Activated T-helper 1 cell treated with anti-CD3 and anti-CD28 coated beads, Interleukin-2, amount 50 U/mL, for 16 hours (primary cell): ENCODE measurements around the gene ZDHHC21.

Experiments used
- DNase-seq, 2 donors: peaks; one replicate each; pipeline ENCODE4 v3.0.0-alpha.2; 2020; ENCODE audit warnings: low read depth in 1 of 2, low spot score in 1 of 2

The ZDHHC21 gene

GRCh38 chr9:14618836-14619420 lies 74.3 kb downstream of the ZDHHC21 start:
- no peak for DNase-seq

GRCh38 chr9:14616188-14616982 lies 76.8 kb downstream of the ZDHHC21 start:
- DNase-seq = no peak

GRCh38 chr9:14608540-14608939 lies 84.7 kb downstream of the ZDHHC21 start:
- no peak for DNase-seq

GRCh38 chr9:14597171-14597799 lies 95.9 kb downstream of the ZDHHC21 start:
- no peak for DNase-seq

GRCh38 chr9:14593406-14593805 lies 99.8 kb downstream of the ZDHHC21 start:
- no peak for DNase-seq

- no peak for DNase-seq
Observed at GRCh38 chr9:14591411-14591810, 101.8 kb downstream of the ZDHHC21 start.

GRCh38 chr9:14585730-14586473 lies 107.3 kb downstream of the ZDHHC21 start:
- no peak for DNase-seq

- no peak for DNase-seq
Observed at GRCh38 chr9:14584571-14584970, 108.7 kb downstream of the ZDHHC21 start.

DNA sequence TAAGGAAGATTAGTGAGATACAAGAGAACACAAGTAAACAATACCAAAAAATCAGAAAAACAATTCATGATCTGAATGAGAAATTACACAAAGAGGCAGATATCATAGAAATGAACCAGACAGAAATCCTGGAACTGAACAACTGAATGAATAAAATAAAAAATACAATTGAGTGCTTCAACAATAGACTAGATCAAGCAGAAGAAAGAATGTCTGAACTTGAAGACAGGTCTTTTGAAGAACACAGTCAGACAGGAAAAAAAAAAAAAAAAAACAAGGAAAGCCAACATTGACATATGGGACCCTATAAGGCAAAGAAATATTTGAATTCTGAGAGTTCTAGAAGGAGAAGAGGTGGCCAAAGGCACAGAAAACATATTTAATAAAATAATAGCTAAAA lies 115.2 kb downstream of the ZDHHC21 start:
- DNase-seq = no peak

DNA sequence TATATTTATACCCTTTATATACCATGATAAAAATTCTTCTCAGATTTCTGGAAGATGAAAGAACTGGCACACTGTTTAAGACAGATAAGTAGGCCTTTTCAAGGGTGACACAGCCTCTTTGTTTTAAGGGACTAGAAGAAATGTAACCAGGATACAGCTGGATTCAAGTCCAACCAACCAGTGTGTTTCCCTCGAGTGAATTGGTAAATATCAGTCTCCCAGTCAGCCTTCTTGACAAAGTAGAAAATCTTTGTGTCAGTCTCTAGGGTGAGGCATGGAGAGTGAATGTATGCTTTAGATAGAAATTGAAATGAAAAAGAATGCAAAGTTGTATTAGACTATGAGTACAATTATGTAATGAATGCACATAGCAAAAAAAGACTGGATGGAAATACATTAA lies 119.1 kb downstream of the ZDHHC21 start:
- DNase-seq = no peak

DNA sequence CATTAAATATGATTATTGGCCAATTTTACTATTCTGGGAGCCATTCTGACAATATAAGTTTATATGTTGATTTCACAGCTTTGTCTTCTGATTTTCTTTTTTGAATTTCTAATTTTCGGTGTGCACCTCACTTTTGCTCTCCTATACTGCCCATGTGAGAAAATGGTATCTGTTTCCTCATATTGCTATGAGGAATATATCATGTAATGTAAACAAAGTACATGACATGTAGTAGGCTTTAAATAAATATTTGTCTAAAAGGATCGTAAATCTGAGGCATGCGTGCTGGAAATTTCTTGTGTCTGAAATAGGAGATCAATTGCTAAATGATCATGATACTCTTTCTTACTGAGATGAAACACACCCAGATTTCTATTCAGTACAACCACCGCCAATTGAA lies 119.9 kb downstream of the ZDHHC21 start:
- no peak for DNase-seq

GRCh38 chr9:14565352-14566016 lies 127.7 kb downstream of the ZDHHC21 start:
- no peak for DNase-seq

DNA sequence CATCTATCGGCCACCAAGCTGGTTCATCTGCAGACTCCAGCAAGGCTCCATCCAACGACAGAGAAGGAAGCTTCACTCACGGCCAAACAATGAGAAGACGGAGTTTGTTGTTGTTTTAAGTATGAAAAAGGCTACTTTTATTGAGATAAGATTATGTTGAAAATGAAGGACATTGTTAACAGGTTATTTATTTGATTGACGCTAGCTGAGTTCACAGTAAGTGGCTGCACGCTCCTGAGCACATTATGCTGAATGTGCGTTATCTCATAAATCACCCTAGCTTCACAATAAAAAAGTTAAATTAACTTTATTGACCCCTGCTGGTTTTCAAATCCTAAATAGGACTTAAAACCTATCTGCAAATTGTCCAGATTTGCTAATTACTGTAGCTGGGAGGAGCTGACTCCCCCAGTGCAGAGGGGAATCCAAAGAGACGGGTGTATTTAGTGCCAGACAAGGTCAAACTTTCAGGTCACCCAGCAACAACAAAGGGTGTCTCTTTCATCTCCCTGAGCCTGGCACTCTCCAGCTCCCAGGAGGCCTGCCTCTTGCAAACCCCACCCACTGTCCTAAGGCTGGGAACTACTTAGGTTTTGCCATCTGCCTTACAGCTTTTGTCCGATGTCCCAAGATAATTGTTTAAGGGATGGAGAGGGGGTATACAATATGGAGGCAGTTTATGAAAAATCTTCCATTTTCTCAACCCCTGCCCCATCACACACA lies 129.2 kb downstream of the ZDHHC21 start:
- DNase-seq = no peak

DNA sequence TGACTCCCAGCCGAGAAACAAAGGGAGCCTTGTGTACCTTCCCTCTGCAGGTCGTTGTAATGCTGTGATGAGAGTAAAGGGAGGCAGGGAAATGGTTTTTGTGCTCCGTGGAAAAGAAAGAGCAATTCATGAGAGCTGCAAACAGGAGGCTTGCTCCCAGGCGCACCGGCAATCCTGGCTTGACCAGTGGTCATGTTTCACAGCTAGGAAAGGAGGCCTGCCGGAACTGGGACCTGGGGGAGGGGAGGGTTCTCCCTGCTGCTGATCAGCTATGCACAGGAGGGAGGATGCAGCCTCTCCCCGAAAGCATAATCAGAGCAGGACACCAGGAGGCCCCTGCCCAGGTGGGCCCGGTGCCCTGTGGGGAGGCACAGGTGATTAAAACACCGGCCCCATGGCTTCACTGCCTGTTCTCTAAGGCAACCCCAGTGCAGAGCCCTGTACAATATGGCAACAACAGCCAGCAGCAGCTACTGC lies 131.3 kb downstream of the ZDHHC21 start:
- no peak for DNase-seq
